SK-N-SH (cell line): Measurements from ENCODE around the gene APBB2. TPM values are rescaled to one million over a fixed set of nuclear protein-coding genes. Genes with fewer than 3 reads are reported as not detected.

ENCODE experiments used
- CTCF ChIA-PET: fragments of 300-600, 350-600 bp; formaldehyde crosslinking; extraction: SDS; loops from one replicate; lab custom pipeline; 2021; lab: Yijun Ruan, JAX
- POLR2A ChIA-PET: fragments of 350-600 bp; sonication (Branson Sonifier 250); formaldehyde crosslinking; extraction: SDS; loops from one replicate; lab custom pipeline; 2020; ENCODE audit warnings: antibody characterized with exemption, inconsistent platforms; lab: Yijun Ruan, JAX
- DNase-seq: peaks from one replicate; pipeline ENCODE4 v3.0.0; 2012
- H2AFZ ChIP-seq: fragments of 200-600 bp; sonication (generic); 2 replicates; pipeline ENCODE4 v1.8.1; 2016; ENCODE audit warnings: antibody characterized with exemption, mild to moderate bottlenecking, low read depth
- H3F3A ChIP-seq: fragments of 200-600 bp; sonication (generic); replicated peaks from 2 replicates; pipeline ENCODE3; 2016; ENCODE audit warnings: antibody characterized with exemption, mild to moderate bottlenecking; ENCODE audit not compliant: insufficient read depth
- H3K27ac ChIP-seq, 2 experiments: fragments of 200-500 bp in 1 of 2; fragments of 200-600 bp in 1 of 2; sonication (Bioruptor generic) in 1 of 2; sonication (generic), shearing (Covaris generic) in 1 of 2; 2 replicates each; pipeline versions ENCODE4 v1.5.1 to v1.6.1; 2014 to 2016; ENCODE audit warnings: low read depth in 2 of 2, inconsistent platforms in 1 of 2, low read length in 1 of 2, mild to moderate bottlenecking in 1 of 2, mixed read lengths in 1 of 2
- H3K27me3 ChIP-seq: fragments of 200-600 bp; sonication (generic), shearing (Covaris generic); 2 replicates; pipeline ENCODE4 v1.6.1; 2016; ENCODE audit warnings: mixed run types; ENCODE audit not compliant: insufficient read depth
- H3K36me3 ChIP-seq, 2 experiments: fragments of 200-500 bp in 1 of 2; fragments of 200-600 bp in 1 of 2; sonication (Bioruptor generic) in 1 of 2; sonication (generic) in 1 of 2; replicated peaks in 1 of 2; 2 replicates each; pipeline versions ENCODE3 to v1.5.1; 2014 to 2016; ENCODE audit warnings: low read length in 1 of 2, mild to moderate bottlenecking in 1 of 2; ENCODE audit not compliant: insufficient read depth in 2 of 2, control insufficient read depth in 1 of 2
- H3K4me1 ChIP-seq, 2 experiments: fragments of 200-500 bp in 1 of 2; fragments of 200-600 bp in 1 of 2; sonication (Bioruptor generic) in 1 of 2; sonication (generic), shearing (Covaris generic) in 1 of 2; 2 replicates each; pipeline versions ENCODE4 v1.5.1 to v1.6.1; 2014 to 2016; ENCODE audit warnings: low read depth in 1 of 2, low read length in 1 of 2, mixed run types in 1 of 2; ENCODE audit not compliant: insufficient read depth in 2 of 2, control insufficient read depth in 1 of 2
- H3K4me2 ChIP-seq: fragments of 200-600 bp; sonication (generic), shearing (Covaris generic); 2 replicates; pipeline ENCODE4 v1.6.1; 2017; ENCODE audit warnings: mixed run types
- H3K4me3 ChIP-seq, 2 experiments: fragments of 200-500 bp in 1 of 2; fragments of 200-600 bp in 1 of 2; sonication (Bioruptor generic) in 1 of 2; sonication (generic), shearing (Covaris generic) in 1 of 2; 2 replicates each; pipeline versions ENCODE4 v1.5.1 to v1.8.1; 2014 to 2016; ENCODE audit warnings: low read depth in 2 of 2, inconsistent platforms in 1 of 2, low read length in 1 of 2, mild to moderate bottlenecking in 1 of 2, mixed read lengths in 1 of 2, moderate library complexity in 1 of 2
- H3K79me2 ChIP-seq: fragments of 200-600 bp; sonication (generic); 2 replicates; pipeline ENCODE4 v1.8.1; 2017; ENCODE audit warnings: mild to moderate bottlenecking; ENCODE audit not compliant: insufficient read depth
- H3K9ac ChIP-seq: fragments of 200-600 bp; sonication (generic); 2 replicates; pipeline ENCODE4 v1.6.1; 2017; ENCODE audit warnings: mixed run types
- H3K9me2 ChIP-seq: fragments of 200-600 bp; sonication (generic); 2 replicates; pipeline ENCODE4 v1.6.1; 2017; ENCODE audit warnings: mixed run types
- H3K9me3 ChIP-seq: fragments of 200-600 bp; sonication (generic); 2 replicates; pipeline ENCODE4 v1.6.1; 2017; ENCODE audit warnings: mixed run types, mild to moderate bottlenecking, moderate library complexity
- H4K20me1 ChIP-seq: fragments of 200-600 bp; sonication (generic); 2 replicates; pipeline ENCODE4 v1.6.1; 2017; ENCODE audit warnings: mild to moderate bottlenecking, mixed run types; ENCODE audit not compliant: insufficient read depth
- CHD2 ChIP-seq: fragments of 150-350 bp; IDR thresholded peaks from 2 replicates; pipeline ENCODE4 v1.6.1; 2018; ENCODE audit warnings: low read length; ENCODE audit not compliant: partially characterized antibody
- ELF1 ChIP-seq: IDR thresholded peaks from 2 replicates; pipeline ENCODE4 v1.4.0; 2012
- EP300 ChIP-seq, 2 experiments: IDR thresholded peaks; 2 replicates each; pipeline versions ENCODE4 v1.4.0 to v1.6.1; 2012; ENCODE audit warnings: borderline replicate concordance in 1 of 2, low read depth in 1 of 2, low read length in 1 of 2
- EZH2phosphoT487 ChIP-seq: fragments of 200-600 bp; sonication (generic); IDR thresholded peaks from 2 replicates; pipeline ENCODE4 v1.6.1; 2017; ENCODE audit warnings: low read depth, mixed run types, mild to moderate bottlenecking, antibody characterized with exemption, moderate library complexity, borderline replicate concordance
- FOSL2 ChIP-seq: IDR thresholded peaks from 2 replicates; pipeline ENCODE4 v1.4.0; 2012; ENCODE audit warnings: low read depth, mild to moderate bottlenecking, moderate library complexity, borderline replicate concordance
- FOXM1 ChIP-seq: IDR thresholded peaks from 2 replicates; pipeline ENCODE4 v1.4.0; 2012; ENCODE audit warnings: low read depth, mild to moderate bottlenecking
- GABPA ChIP-seq: IDR thresholded peaks from 2 replicates; pipeline ENCODE4 v1.4.0; 2012; ENCODE audit warnings: low read depth, mild to moderate bottlenecking
- IRF3 ChIP-seq: fragments of 150-350 bp; IDR thresholded peaks from 2 replicates; pipeline ENCODE4 v1.6.1; 2016; ENCODE audit warnings: mild to moderate bottlenecking, low read depth, low read length
- MAX ChIP-seq: IDR thresholded peaks from 2 replicates; pipeline ENCODE4 v1.4.0; 2012; ENCODE audit warnings: low read depth
- RCOR1 ChIP-seq: fragments of 150-350 bp; IDR thresholded peaks from 2 replicates; pipeline ENCODE4 v1.6.1; 2017; ENCODE audit warnings: antibody characterized with exemption, low read length
- REST ChIP-seq: IDR thresholded peaks from 2 replicates; pipeline ENCODE4 v1.6.1; 2012; ENCODE audit warnings: mild to moderate bottlenecking, low read depth, low read length, moderate library complexity
- RXRA ChIP-seq: IDR thresholded peaks from 2 replicates; pipeline ENCODE4 v1.4.0; 2012; ENCODE audit warnings: low read depth, mild to moderate bottlenecking, borderline replicate concordance
- TCF12 ChIP-seq: IDR thresholded peaks from 2 replicates; pipeline ENCODE4 v1.4.0; 2012
- USF1 ChIP-seq: IDR thresholded peaks from 2 replicates; pipeline ENCODE4 v1.4.0; 2012; ENCODE audit warnings: low read depth, borderline replicate concordance
- USF2 ChIP-seq: fragments of 150-350 bp; IDR thresholded peaks from 2 replicates; pipeline ENCODE4 v1.6.1; 2017; ENCODE audit warnings: antibody characterized with exemption, low read length, low read depth, borderline replicate concordance
- ZBTB33 ChIP-seq: IDR thresholded peaks from 2 replicates; pipeline ENCODE4 v1.4.0; 2012; ENCODE audit warnings: low read depth, borderline replicate concordance
- WGBS: methylation state at CpG from one replicate; pipeline ENCODE4 v1.1.6; 2017; ENCODE audit warnings: low lambda C conversion rate; 5-methylcytosine and 5-hydroxymethylcytosine counted together
- polyA plus RNA-seq, 3 experiments: library from polyadenylated mRNA; depleted of rRNA; stranded (reverse); fragments of >200 nt; gene quantifications; 2 replicates each; pipeline ENCODE4 v1.2.3, GENCODE V29; 2012

The APBB2 gene
- polyA plus RNA-seq, 1 of the 3 experiments (the other 2 are of a cell fraction): 49.8 TPM

- POLR2A ChIA-PET: no interaction called here
- Histone ChIP-seq H3K27me3 (no peaks in the 10 kb centered on the region), H3K4me3 (no peak overlapping the region), H3F3A (no peaks in the 10 kb centered on the region), H3K4me2 (no peak overlapping the region), H3K79me2 (peaks cover 85% of the 10 kb centered on the region), H3K9me3 (no peaks in the 10 kb centered on the region), H3K9me2 (no peaks in the 10 kb centered on the region), H3K36me3 (peaks cover 0 to 6% of the 10 kb centered on the region in 2 experiments), H3K4me1 (peaks cover 0 to 5% of the 10 kb centered on the region in 2 experiments; a peak in 2 of 4 replicates), H4K20me1 (no peaks in the 10 kb centered on the region), H3K9ac (no peak overlapping the region), H3K27ac (no peak overlapping the region), H2AFZ (no peak overlapping the region)
- CTCF ChIA-PET: interaction anchor here (0.7 to 1.3 kb wide), 5 partner anchors 10 to 220 kb away, joined by 3 read pairs; partner anchors contain the start of gene APBB2
- DNase-seq: peak; percentile 42
- TF ChIP-seq ZBTB33: no peak
- WGBS: 66% methylated on average over 2 of the region's 2 CpGs
Observed at GRCh38 chr4:41038304-41038703, 176.0 kb downstream of the APBB2 start.

GRCh38 chr4:41029098-41029497, 185.2 kb downstream of the APBB2 start:
- Histone ChIP-seq H3K4me1 (no peaks in the 10 kb centered on the region), H3K4me3 (no peak overlapping the region), H3K9me2 (no peaks in the 10 kb centered on the region), H3K27ac (no peak overlapping the region), H3K9ac (no peak overlapping the region), H3K4me2 (no peak overlapping the region), H3K27me3 (no peaks in the 10 kb centered on the region), H3F3A (peaks cover 3% of the 10 kb centered on the region), H3K79me2 (peaks cover 25% of the 10 kb centered on the region), H2AFZ (no peak overlapping the region), H3K9me3 (peaks cover 16% of the 10 kb centered on the region), H3K36me3 (peaks cover 2 to 60% of the 10 kb centered on the region in 2 experiments), H4K20me1 (no peaks in the 10 kb centered on the region)
- ChIA-PET CTCF (no interaction called here), POLR2A (no interaction called here)
- no peak for DNase-seq
- 92% methylated on average over 3 of the region's 3 CpGs for WGBS
- TF ChIP-seq RCOR1 (no peak), TCF12 (no peak), CHD2 (no peak), ZBTB33 (no peak), RXRA (no peak), IRF3 (no peak), GABPA (no peak), EP300 (IDR thresholded peaks at IDR 0.05; ENCODE audit: borderline replicate concordance in 1 of 2, low read depth in 1 of 2, low read length in 1 of 2) (no peak), EZH2phosphoT487 (no peak), FOSL2 (no peak), REST (no peak), FOXM1 (no peak), MAX (no peak), ELF1 (no peak), USF1 (no peak), USF2 (no peak)
